D721Med (cell line): ENCODE results near the gene SORL1.
"Not testable (repeated sequence)": the region's sequence is repeated elsewhere in the genome, so short reads cannot be mapped to it uniquely, and the experiment has no call there.

Source experiments
- DNase-seq: peaks from one replicate; pipeline ENCODE4 v3.0.0; 2011; ENCODE audit warnings: low spot score; ENCODE audit not compliant: insufficient read length
- FAIRE-seq: peaks from 2 replicates; lab custom pipeline; 2011; peaks lifted over from hg19 to GRCh38; lab: Jason Lieb, UNC
- CTCF ChIP-seq: IDR thresholded peaks from 2 replicates; pipeline ENCODE4 v1.5.1; 2012; ENCODE audit warnings: mild to moderate bottlenecking, control low read depth; ENCODE audit not compliant: insufficient read depth; ENCODE audit errors: missing control alignments

Gene SORL1

DNA sequence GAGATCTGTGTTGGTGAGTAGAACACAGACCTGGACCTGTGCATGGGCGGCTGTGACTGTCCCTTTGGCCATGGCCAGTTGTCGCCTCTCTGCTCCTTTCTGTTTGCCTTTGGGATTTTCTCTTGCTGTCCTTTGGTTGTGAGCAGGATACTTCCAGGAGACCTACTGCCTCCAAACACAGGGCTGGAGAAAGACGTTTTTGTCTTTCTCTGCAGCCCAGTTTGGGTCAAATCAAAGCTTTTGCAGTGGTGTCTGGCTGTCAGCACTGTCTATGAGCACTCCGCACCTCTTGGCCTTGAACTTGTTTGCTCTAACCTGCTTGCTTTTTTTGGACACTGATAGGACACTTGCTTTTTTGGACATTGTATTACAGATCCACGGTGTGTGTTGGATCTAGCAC is 109.6 kb downstream of the SORL1 start:
- DNase-seq (no peak), FAIRE-seq (no peak)
- no peak for TF ChIP-seq CTCF

- DNase-seq = no peak
- TF ChIP-seq CTCF = no peak
- no peak for FAIRE-seq
Observed at GRCh38 chr11:121563003-121563402, 110.9 kb downstream of the SORL1 start.

- DNase-seq (no peak), FAIRE-seq (no peak)
- no peak for TF ChIP-seq CTCF
Observed at GRCh38 chr11:121563900-121564822, 112.0 kb downstream of the SORL1 start.

GRCh38 chr11:121564948-121565684 is 113.0 kb downstream of the SORL1 start:
- DNase-seq (no peak), FAIRE-seq (no peak)
- no peak for TF ChIP-seq CTCF

DNA sequence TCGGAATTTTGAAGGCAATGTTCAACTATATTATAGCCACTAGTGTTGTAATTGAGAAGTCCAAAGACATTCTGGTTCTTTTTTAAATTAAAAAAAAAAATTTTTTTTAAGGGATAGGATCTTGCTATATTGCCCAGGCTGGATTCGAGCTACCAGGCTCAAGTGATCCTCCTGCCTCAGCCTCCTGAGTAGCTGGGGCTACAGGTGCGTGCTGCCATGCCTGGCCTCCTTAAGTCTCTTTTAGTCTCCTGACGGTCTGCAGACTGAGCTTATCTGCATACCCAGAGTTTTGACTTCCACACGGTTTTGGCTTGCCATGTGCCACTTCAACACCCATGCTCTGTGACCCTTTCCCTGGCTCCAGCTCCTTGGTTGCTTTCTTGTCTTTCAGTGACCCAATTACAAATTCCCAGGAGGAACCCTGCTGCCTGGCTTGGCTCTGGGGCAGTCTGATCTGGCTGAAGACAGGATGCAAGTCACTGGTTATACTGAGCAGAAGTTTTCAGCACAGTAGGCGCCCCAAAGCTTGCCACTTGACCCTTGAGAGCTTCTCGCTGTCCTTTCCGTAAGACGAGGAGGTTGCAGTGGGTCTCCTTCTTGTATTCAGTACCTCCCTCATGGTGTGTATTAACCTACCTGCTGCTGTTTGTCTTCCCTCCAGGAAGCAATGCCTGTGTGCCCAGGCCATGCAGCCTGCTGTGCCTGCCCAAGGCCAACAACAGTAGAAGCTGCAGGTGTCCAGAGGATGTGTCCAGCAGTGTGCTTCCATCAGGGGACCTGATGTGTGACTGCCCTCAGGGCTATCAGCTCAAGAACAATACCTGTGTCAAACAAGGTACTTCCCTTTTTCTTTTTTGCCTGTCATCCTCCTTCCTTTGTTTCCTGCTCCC is 114.4 kb downstream of the SORL1 start:
- no peak for TF ChIP-seq CTCF
- no peak for DNase-seq
- no peak for FAIRE-seq

DNA sequence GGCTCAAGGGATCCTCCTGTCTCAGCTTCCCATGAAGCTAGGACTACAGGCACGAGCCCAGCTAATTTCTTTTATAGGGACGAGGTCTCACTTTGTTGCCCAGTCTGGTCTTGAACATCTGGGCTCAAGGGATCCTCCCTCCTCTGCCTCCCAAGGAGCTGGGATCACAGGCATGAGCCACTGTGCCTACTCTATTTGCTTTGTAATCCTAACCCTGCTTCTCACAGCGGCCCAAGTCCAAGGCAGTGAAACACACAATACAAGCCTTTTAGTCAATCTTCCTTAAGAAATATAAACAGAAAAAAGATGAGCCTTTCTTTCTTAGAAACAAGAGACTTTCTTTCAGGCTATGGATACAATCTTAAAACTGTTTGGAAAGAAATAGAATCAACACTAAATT is 115.9 kb downstream of the SORL1 start:
- no peak for TF ChIP-seq CTCF
- DNase-seq = no peak
- FAIRE-seq = no peak

DNA sequence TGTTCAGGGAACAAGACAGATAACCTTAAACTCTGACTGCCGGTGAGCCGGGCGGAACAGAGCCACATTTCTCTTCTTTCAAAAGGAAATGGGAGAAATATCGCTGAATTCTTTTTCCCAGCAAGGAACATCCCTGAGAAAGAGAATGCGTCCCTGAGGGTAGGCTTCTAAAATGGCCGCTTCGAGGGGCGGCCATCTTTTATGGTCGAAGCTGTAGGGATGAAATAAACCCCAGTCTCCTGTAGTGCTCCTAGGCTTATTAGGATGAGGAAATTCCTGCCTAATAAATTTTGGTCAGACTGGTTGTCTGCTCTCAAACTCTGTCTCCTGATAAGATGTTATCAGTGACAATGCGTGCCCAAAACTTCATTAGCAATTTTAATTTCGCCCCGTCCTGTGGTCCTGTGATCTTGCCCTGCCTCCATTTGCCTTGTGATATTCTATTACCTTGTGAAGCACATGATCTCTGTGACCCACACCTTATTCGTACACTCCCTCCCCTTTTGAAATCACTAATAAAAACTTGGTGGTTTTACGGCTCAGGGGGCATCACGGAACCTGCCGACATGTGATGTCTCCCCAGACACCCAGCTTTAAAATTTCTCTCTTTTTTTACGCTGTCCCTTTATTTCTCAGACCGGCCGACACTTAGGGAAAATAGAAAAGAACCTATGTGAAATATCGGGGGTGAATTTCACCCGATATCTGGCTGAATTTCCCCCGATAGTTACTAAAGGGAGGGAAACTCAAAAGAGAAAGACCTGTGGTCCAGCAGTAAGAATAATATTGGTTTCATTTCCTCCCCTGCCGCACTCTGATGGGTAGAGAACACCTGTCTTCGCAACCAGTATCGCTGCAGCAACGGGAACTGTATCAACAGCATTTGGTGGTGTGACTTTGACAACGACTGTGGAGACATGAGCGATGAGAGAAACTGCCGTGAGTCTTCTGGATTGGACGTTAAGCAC is 117.5 kb downstream of the SORL1 start:
- not testable (repeated sequence) for DNase-seq, FAIRE-seq
